GM12873 (cell line): ENCODE data around the gene GLT6D1.

Experiments
- TF ChIP-seq, protein P1 (sequence below): IDR thresholded peaks from 2 replicates; pipeline ENCODE4 v1.5.1; 2012; ENCODE audit warnings: low read depth, mild to moderate bottlenecking, moderate library complexity, low read length, control low read depth; ENCODE audit not compliant: insufficient read depth; ENCODE audit errors: missing control alignments

Gene GLT6D1

DNA sequence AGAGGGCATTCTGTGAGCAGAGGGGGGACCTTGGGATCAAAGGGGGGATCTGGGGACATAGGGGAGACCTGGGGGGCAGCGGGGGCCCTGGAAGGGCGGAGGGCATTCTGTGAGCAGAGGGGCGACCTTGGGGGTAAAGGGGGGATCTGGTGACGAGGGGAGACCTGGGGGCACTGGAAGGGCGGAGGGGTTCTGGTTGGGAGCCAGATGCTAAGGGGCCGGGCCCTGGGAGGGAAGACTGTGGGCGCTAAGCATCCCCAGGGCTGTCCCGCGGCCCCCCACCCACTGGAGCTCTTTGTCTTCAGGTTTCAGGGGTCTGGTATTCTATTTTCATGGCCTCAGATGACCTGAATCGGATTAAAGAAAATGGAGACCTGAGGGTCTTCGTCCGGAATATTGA lies 24.5 kb upstream of the GLT6D1 start:
- TF ChIP-seq, protein P1, sequence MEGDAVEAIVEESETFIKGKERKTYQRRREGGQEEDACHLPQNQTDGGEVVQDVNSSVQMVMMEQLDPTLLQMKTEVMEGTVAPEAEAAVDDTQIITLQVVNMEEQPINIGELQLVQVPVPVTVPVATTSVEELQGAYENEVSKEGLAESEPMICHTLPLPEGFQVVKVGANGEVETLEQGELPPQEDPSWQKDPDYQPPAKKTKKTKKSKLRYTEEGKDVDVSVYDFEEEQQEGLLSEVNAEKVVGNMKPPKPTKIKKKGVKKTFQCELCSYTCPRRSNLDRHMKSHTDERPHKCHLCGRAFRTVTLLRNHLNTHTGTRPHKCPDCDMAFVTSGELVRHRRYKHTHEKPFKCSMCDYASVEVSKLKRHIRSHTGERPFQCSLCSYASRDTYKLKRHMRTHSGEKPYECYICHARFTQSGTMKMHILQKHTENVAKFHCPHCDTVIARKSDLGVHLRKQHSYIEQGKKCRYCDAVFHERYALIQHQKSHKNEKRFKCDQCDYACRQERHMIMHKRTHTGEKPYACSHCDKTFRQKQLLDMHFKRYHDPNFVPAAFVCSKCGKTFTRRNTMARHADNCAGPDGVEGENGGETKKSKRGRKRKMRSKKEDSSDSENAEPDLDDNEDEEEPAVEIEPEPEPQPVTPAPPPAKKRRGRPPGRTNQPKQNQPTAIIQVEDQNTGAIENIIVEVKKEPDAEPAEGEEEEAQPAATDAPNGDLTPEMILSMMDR = no peak

- TF ChIP-seq, protein P1 = no peak
These were observed 24.1 kb upstream of the GLT6D1 start for GRCh38 chr9:135663451-135663770.

DNA sequence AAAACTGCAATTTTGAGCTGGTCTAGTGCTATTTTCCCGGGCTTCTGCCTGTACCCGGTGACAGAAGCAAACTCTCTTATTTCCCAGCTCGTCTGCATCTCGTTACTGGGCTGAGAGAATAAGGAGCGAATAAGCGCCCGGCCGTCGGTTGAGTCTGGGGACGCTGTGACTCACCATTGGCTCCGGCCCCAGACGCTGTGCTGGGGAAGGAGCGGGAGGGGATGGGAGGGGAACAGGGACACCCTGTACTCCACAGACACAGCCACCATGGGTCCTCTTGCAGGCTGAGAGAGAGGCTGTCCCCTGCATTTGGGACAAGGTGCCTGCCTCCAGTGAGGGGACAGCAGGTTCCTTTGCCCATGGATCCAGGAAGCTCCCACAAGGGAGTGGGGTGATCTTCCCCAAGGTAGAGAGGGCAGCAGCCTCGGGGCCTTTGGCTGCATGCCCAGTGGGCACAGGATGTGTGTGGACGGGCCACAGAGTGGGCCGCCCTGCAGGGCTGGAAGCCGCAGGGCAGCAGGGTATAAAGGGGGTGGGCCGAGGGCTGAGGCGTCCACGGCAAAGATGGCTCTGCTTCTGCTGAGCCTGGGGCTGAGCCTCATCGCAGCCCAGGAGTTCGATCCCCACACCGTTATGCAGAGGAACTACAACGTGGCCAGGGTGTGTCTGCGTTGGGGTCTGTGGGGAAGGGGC lies 23.6 kb upstream of the GLT6D1 start, which contains the start of gene LCN9:
LCN9 (plus strand) TSS at position 552 of the 693 bp plus-strand sequence; CDS start at position 565, 13 bp downstream.
- TF ChIP-seq, protein P1 = no peak

DNA sequence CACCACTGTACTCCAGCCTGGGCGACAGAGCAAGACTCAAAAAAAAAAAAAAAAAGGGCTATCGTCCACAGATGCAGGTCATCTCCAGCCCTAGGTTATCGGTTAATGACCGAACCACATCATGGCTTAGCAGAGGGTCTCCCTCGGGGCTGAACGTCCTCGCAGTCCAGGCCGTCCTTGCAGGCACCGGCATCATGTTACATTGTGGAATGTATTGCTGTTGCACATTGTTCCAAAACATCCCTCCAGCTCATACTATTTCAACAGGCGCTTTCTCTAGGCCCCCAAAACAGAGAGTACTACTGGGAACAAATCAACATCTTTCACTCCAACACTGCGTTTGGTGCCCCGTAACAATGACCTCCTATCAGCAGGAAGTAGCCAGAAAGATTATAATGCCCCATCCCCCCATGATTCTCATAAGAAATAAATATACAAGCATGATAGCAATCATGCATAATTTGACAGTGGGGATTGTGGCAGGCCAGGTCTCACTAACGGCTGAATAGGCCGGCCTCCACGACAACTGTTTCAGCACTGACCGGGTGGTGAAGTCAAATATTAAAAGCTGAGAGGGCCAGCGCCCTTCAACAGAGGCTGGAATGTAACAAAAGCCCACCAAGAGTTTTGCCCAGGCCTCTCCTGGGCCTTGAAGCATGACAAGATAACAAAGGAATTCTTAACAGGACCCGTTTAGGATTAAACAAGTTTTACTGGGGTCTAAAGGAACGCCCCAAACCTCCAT lies 22.6 kb upstream of the GLT6D1 start:
- TF ChIP-seq, protein P1 = no peak

- TF ChIP-seq, protein P1 = no peak
These were observed 21.1 kb upstream of the GLT6D1 start for GRCh38 chr9:135660407-135660806.

GRCh38 chr9:135659252-135659651 lies 19.9 kb upstream of the GLT6D1 start:
- TF ChIP-seq, protein P1 = no peak

GRCh38 chr9:135657416-135657815 lies 18.1 kb upstream of the GLT6D1 start:
- TF ChIP-seq, protein P1 = no peak
